CD4-positive, alpha-beta T cell treated with Interleukin-4 for 4 hours (primary cell): Measurements from ENCODE around the gene DFFB.

Experiments used
- DNase-seq: peaks from one replicate; pipeline ENCODE4 v3.0.0-alpha.2; 2020

DFFB gene

DNA sequence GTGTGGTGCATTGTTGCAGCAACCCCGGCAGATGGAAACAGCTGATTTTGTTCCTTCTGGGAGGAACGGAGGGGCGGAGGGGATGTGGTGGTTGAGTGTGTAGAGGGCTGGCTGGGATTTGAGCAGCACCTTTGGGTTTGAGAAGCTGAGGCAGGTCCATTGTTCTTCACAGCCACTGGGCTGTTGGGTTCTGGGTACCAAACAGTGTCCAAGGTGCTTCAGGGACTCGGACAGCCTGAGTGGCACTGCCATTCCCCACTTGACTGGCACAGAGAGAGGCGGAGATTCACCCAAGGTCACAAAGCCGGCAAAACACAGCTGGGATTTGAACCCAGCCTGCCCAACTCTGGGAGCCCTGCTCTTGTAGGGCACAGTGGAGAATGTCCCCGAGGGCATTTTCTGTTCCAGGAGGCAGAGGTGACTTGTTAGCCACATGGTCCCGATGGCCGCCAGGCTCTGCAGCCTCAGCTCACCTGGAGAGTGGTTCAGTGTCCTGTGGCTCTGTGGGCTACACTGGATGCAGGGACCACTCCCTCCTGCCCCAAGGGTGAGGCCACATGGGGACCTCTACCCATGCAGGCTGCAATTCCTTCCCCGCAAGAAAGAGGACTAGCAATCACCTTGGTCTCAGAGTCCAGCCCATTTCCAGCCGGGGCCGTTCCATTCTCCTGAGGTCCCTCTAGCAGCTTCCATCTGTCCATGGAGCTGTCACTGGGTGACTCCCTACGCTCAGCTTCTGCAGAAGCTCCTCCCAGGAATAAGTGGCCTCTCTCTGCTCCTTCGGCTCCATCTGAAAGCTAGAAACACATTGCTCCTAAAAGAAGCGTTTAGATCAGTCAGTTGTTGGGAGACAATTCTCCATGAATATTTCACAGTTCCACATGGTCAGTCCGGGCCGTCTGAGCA lies 74.0 kb downstream of the DFFB start:
- no peak for DNase-seq

DNA sequence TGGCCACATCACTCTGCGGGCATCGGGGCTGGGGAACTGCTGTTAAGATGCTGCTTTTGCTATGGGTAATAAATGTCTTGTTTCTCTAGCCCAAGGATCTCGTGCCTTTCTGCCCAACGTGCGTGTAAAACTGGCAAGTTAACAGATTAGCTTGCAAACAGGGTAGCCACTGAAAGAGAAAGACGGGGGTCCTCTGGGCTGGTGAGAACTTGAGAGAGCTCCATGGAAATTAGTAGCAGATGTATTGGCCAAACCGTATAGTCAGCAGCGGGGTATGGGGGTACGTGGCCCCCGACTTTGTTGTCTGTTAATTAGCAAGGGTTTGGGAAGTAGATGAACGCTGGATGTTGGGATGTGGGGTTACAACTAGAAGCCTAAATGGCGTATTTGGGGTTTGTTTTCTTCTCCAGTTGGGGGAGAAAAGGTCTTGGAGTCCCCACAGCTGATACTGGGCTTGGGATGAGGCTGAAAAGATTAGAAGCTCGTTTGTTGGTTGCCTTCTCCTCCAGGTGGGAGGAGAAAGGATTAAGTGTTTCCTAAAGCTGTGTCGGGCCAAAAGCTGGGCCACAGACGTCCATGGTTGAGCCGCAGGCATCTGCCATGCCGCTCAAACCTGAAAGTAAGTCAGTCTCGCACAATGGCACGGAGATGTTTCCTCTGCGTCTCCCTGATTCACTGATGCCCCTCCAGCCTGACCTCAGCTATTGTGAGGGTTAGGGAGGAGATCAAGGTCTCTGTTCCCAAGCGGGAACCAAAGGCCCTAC lies 75.1 kb downstream of the DFFB start:
- DNase-seq: no peak
